IMR-90 (cell line): ENCODE results near the gene ARHGEF7. TPM values are rescaled to one million over a fixed set of nuclear protein-coding genes. Genes with fewer than 3 reads are reported as not detected.
A peak's percentile ranks its signal among the peaks of the same experiment; 100 is the strongest.

Experiments used
- ATAC-seq: fragments of 200-7000 bp; cut with Tn5 transposase; 2 replicates; pipeline ENCODE4 v1.9.1; 2020; ENCODE audit warnings: low read depth, mild to moderate bottlenecking, moderate library complexity
- BruUV-seq: library from RNA; stranded (reverse); fragments of 400-500 nt; replicated peaks from 2 replicates; lab custom pipeline; 2021; lab: Mats Ljungman, UMichigan
- CTCF ChIA-PET: fragments of 300-600 bp; formaldehyde crosslinking; extraction: SDS; loops from one replicate; lab custom pipeline; 2021; ENCODE audit warnings: antibody characterized with exemption; lab: Yijun Ruan, JAX
- POLR2A ChIA-PET: fragments of 300-600 bp; sonication (Branson Sonifier 250); formaldehyde crosslinking; loops from one replicate; lab custom pipeline; 2022; ENCODE audit warnings: antibody characterized with exemption; ENCODE audit not compliant: unreplicated experiment; lab: Charles Lee
- DNase-seq: peaks from one replicate; pipeline ENCODE4 v3.0.0; 2013
- H2AFZ ChIP-seq: replicated peaks from 2 replicates; pipeline ENCODE3; 2013; ENCODE audit warnings: low read length, mild to moderate bottlenecking; ENCODE audit not compliant: poor library complexity
- H2AK5ac ChIP-seq: 2 replicates; pipeline ENCODE4 v1.6.1; 2013; ENCODE audit warnings: low read depth, low read length, inconsistent platforms
- H2AK9ac ChIP-seq: replicated peaks from 2 replicates; pipeline ENCODE3; 2013; ENCODE audit warnings: mild to moderate bottlenecking, low read depth, low read length, moderate library complexity; ENCODE audit not compliant: poor library complexity
- H2BK120ac ChIP-seq: 2 replicates; pipeline ENCODE4 v1.6.1; 2013; ENCODE audit warnings: low read depth, low read length, inconsistent platforms
- H2BK15ac ChIP-seq: 3 replicates; pipeline ENCODE4 v1.6.1; 2013; ENCODE audit warnings: low read depth, low read length, inconsistent platforms
- H2BK20ac ChIP-seq: 2 replicates; pipeline ENCODE4 v1.6.1; 2013; ENCODE audit warnings: low read depth, mild to moderate bottlenecking, inconsistent platforms, low read length, moderate library complexity
- H2BK5ac ChIP-seq: 2 replicates; pipeline ENCODE4 v1.6.1; 2013; ENCODE audit warnings: mild to moderate bottlenecking, low read depth, low read length, inconsistent platforms; ENCODE audit not compliant: poor library complexity, severe bottlenecking
- H3K14ac ChIP-seq: replicated peaks from 2 replicates; pipeline ENCODE4 v1.6.1; 2013; ENCODE audit warnings: low read depth, low read length, inconsistent platforms
- H3K18ac ChIP-seq: 2 replicates; pipeline ENCODE4 v1.6.1; 2013; ENCODE audit warnings: low read depth, low read length, control low read depth
- H3K23ac ChIP-seq: 2 replicates; pipeline ENCODE4 v1.6.1; 2013; ENCODE audit warnings: low read depth, low read length, inconsistent platforms
- H3K27ac ChIP-seq: 2 replicates; pipeline ENCODE4 v1.5.1; 2013; ENCODE audit warnings: mild to moderate bottlenecking, control low read depth, low read length; ENCODE audit not compliant: insufficient read depth
- H3K27me3 ChIP-seq: 2 replicates; pipeline ENCODE4 v1.6.1; 2013; ENCODE audit warnings: low read length; ENCODE audit not compliant: control insufficient read depth, insufficient read depth
- H3K36me3 ChIP-seq: 2 replicates; pipeline ENCODE4 v1.6.1; 2013; ENCODE audit warnings: low read length, mixed read lengths; ENCODE audit not compliant: control insufficient read depth, insufficient read depth
- H3K4ac ChIP-seq: 2 replicates; pipeline ENCODE4 v1.6.1; 2013; ENCODE audit warnings: low read depth, low read length, inconsistent platforms
- H3K4me1 ChIP-seq: 2 replicates; pipeline ENCODE4 v1.6.1; 2013; ENCODE audit warnings: low read length, mixed read lengths; ENCODE audit not compliant: control insufficient read depth, insufficient read depth
- H3K4me2 ChIP-seq: 2 replicates; pipeline ENCODE4 v1.6.1; 2013; ENCODE audit warnings: low read depth, mild to moderate bottlenecking, control low read depth, low read length, moderate library complexity
- H3K4me3 ChIP-seq: 2 replicates; pipeline ENCODE4 v1.5.1; 2013; ENCODE audit warnings: low read depth, mild to moderate bottlenecking, control low read depth, low read length, moderate library complexity; ENCODE audit not compliant: insufficient read depth
- H3K56ac ChIP-seq: 2 replicates; pipeline ENCODE4 v1.6.1; 2013; ENCODE audit warnings: low read length, inconsistent platforms; ENCODE audit not compliant: insufficient read depth; ENCODE audit errors: extremely low read depth
- H3K79me1 ChIP-seq, 2 experiments: 2 replicates each; pipeline ENCODE4 v1.6.1; 2013; ENCODE audit warnings: low read length in 2 of 2, inconsistent platforms in 1 of 2, low read depth in 1 of 2
- H3K9ac ChIP-seq: 2 replicates; pipeline ENCODE4 v1.6.1; 2013; ENCODE audit warnings: low read depth, low read length, control low read depth
- H3K9me1 ChIP-seq: 2 replicates; pipeline ENCODE4 v1.6.1; 2013; ENCODE audit warnings: low read length, inconsistent platforms; ENCODE audit not compliant: insufficient read depth
- H3K9me3 ChIP-seq: 2 replicates; pipeline ENCODE4 v1.6.1; 2013; ENCODE audit warnings: low read length; ENCODE audit not compliant: control insufficient read depth, insufficient read depth
- H4K20me1 ChIP-seq: 2 replicates; pipeline ENCODE4 v1.6.1; 2013; ENCODE audit warnings: low read length, inconsistent platforms; ENCODE audit not compliant: insufficient read depth
- H4K5ac ChIP-seq: 2 replicates; pipeline ENCODE4 v1.6.1; 2013; ENCODE audit warnings: mild to moderate bottlenecking, low read depth, low read length, control low read depth
- H4K8ac ChIP-seq, 2 experiments: 2 replicates each; pipeline ENCODE4 v1.6.1; 2013; ENCODE audit warnings: low read depth in 2 of 2, low read length in 2 of 2, control low read depth in 1 of 2, inconsistent platforms in 1 of 2
- H4K91ac ChIP-seq: 2 replicates; pipeline ENCODE4 v1.6.1; 2013; ENCODE audit warnings: low read depth, low read length, inconsistent platforms; ENCODE audit not compliant: insufficient read depth
- CTCF ChIP-seq: conservative IDR thresholded peaks from 2 replicates; pipeline ENCODE4 v1.5.1; 2012; ENCODE audit warnings: mild to moderate bottlenecking, low read depth, low read length, improper control_type of control experiment
- ELK1 ChIP-seq: fragments of 150-350 bp; IDR thresholded peaks from 2 replicates; pipeline ENCODE4 v1.6.1; 2016; ENCODE audit warnings: low read depth, mild to moderate bottlenecking, low read length, moderate library complexity, borderline replicate concordance
- FOS ChIP-seq: fragments of 150-350 bp; IDR thresholded peaks from 2 replicates; pipeline ENCODE4 v1.6.1; 2016; ENCODE audit warnings: low read depth, low read length
- MAFK ChIP-seq: IDR thresholded peaks from 2 replicates; pipeline ENCODE4 v1.6.1; 2012; ENCODE audit warnings: low read depth, low read length, improper control_type of control experiment
- SMC3 ChIP-seq: fragments of 150-350 bp; IDR thresholded peaks from 2 replicates; pipeline ENCODE4 v1.6.1; 2016; ENCODE audit warnings: low read depth, mild to moderate bottlenecking, antibody characterized with exemption, low read length, moderate library complexity
- WGBS, 2 experiments: methylation state at CpG; one replicate each; pipeline versions ENCODE4 v1.1.5 to v1.1.7; 2013; ENCODE audit warnings: missing lambda C conversion rate in 2 of 2; ENCODE audit not compliant: insufficient read length in 1 of 2; ENCODE audit errors: extremely low coverage in 2 of 2; 5-methylcytosine and 5-hydroxymethylcytosine counted together
- dilution Hi-C: fragments of 300-500 bp; cut with HindIII; formaldehyde crosslinking; loops from one replicate; pipeline ENCODE4 v1.14.3; 2018; ENCODE audit warnings: low sequenced_read_pairs; ENCODE audit not compliant: unreplicated experiment
- in situ Hi-C: fragments of 300-500 bp; cut with MboI; formaldehyde crosslinking; loops from 3 replicates; pipeline ENCODE4 v1.14.3; 2019; ENCODE audit warnings: low sequenced_read_pairs, inconsistent platforms, mixed read lengths
- intact Hi-C: fragments of 100-400 bp; cut with micrococcal nuclease; formaldehyde crosslinking; loops from 2 replicates; pipeline ENCODE4 v1.10.0; 2022
- polyA plus RNA-seq, 3 experiments: library from polyadenylated mRNA; depleted of rRNA; stranded (reverse); fragments of >200 nt; gene quantifications; 2 replicates each; pipeline ENCODE4 v1.2.3, GENCODE V29; 2012; ENCODE audit warnings: low replicate concordance in 1 of 3
- total RNA-seq: library from RNA; depleted of rRNA; stranded (reverse); fragments of >200 nt; gene quantifications from 2 replicates; pipeline ENCODE4 v1.2.3, GENCODE V29; 2012

Gene ARHGEF7
- total and polyA plus RNA-seq, 2 of the 4 experiments (the other 2 are of a cell fraction), result 32.9 to 59.0 TPM

- H3K79me1 ChIP-seq, result peaks cover 31 to 80% of the 10 kb centered on the region in 2 experiments
- POLR2A ChIA-PET, result no interaction called here
- peak overlapping the region; percentile 74 for H3K4ac ChIP-seq
Measured at GRCh38 chr13:111210091-111210490, 95.0 kb downstream of the ARHGEF7 start.

More at GRCh38 chr13:111210091-111210490, 95.0 kb downstream of the ARHGEF7 start:
- H4K5ac ChIP-seq, result peak overlapping the region; percentile 41; the same call in 1 of the 2 replicates
- peak overlapping the region; percentile 4; the same call in 1 of the 2 replicates for H4K91ac ChIP-seq
- peaks cover 16% of the 10 kb centered on the region for H3K4me1 ChIP-seq
- H4K8ac ChIP-seq, result peak overlapping the region; percentile 2 to 50; a peak in 2 of 4 replicates
- peak overlapping the region; percentile 35 for H2BK20ac ChIP-seq
- H2BK15ac ChIP-seq, result peak overlapping the region; percentile 37; the same call in 1 of the 3 replicates
- peak overlapping the region; percentile 53; the same call in 1 of the 2 replicates for H3K4me3 ChIP-seq
- H2AFZ ChIP-seq, result no peak overlapping the region
- peak; percentile 7; the same call in 1 of the 2 replicates for ATAC-seq
- dilution Hi-C loops (no loop called here), intact Hi-C loops (no loop called here), in situ Hi-C loops (no loop called here)
- peak overlapping the region; percentile 47; the same call in 1 of the 2 replicates for H3K23ac ChIP-seq
- H2BK5ac ChIP-seq, result peak overlapping the region; percentile 87
- peak overlapping the region; percentile 28 for H3K56ac ChIP-seq
- CTCF ChIA-PET, result interaction anchor here (0.5 to 1.3 kb wide), 3 partner anchors 8 to 310 kb away, joined by 3 to 4 read pairs (median 4); no protein-coding TSS in a partner anchor
- H3K18ac ChIP-seq, result peak overlapping the region; percentile 84; the same call in 1 of the 2 replicates
- DNase-seq, result no peak
- peak overlapping the region; percentile 49; the same call in 1 of the 2 replicates for H3K27ac ChIP-seq
- no peaks in the 10 kb centered on the region for H3K9me3 ChIP-seq
- peaks cover 28% of the 10 kb centered on the region for H4K20me1 ChIP-seq
- peak overlapping the region; percentile 54; the same call in 1 of the 2 replicates for H3K9ac ChIP-seq
- peak overlapping the region; percentile 89; the same call in 1 of the 2 replicates for H2AK5ac ChIP-seq
- TF ChIP-seq SMC3, result no peak
- TF ChIP-seq ELK1, result no peak
- TF ChIP-seq MAFK, result no peak
- no peak for TF ChIP-seq CTCF
- no peak for TF ChIP-seq FOS
- no CpG with 5 or more reads among the region's 4 CpGs for WGBS, 2 experiments
- peak overlapping the region; percentile 18; the same call in 1 of the 2 replicates for H3K14ac ChIP-seq
- BruUV-seq, result no TSS peak
- peak overlapping the region; percentile 42 for H2BK120ac ChIP-seq
- H2AK9ac ChIP-seq, result no peak overlapping the region
- H3K4me2 ChIP-seq, result peak overlapping the region; percentile 91
- H3K27me3 ChIP-seq, result no peaks in the 10 kb centered on the region
- peaks cover 27% of the 10 kb centered on the region for H3K9me1 ChIP-seq
- H3K36me3 ChIP-seq, result peaks cover 4% of the 10 kb centered on the region; the same call in 1 of the 2 replicates
